ENCODE data around the gene STX11.

The STX11 gene

GRCh38 chr6:144215932-144216667 is 65.8 kb downstream of the STX11 start:
- peak; percentile 84 to 89 for DNase-seq

- no peak for DNase-seq
Measured at GRCh38 chr6:144216668-144217218, 66.4 kb downstream of the STX11 start.

- no peak for DNase-seq
Measured at GRCh38 chr6:144217264-144217663, 66.9 kb downstream of the STX11 start.

- no peak for DNase-seq
Measured at GRCh38 chr6:144217797-144218196, 67.5 kb downstream of the STX11 start.

GRCh38 chr6:144219056-144219685 is 68.9 kb downstream of the STX11 start:
- DNase-seq: no peak

- DNase-seq: no peak
Measured at GRCh38 chr6:144220031-144220790, 69.9 kb downstream of the STX11 start.

GRCh38 chr6:144223686-144224085 is 73.4 kb downstream of the STX11 start:
- no peak for DNase-seq

GRCh38 chr6:144231721-144232120 is 81.4 kb downstream of the STX11 start:
- DNase-seq: no peak

- no peak for DNase-seq
Measured at GRCh38 chr6:144232176-144232831, 82.0 kb downstream of the STX11 start.

- DNase-seq: no peak
Measured at GRCh38 chr6:144232832-144233230, 82.5 kb downstream of the STX11 start.

- no peak for DNase-seq
Measured at GRCh38 chr6:144234399-144234798, 84.1 kb downstream of the STX11 start.

- no peak for DNase-seq
Measured at GRCh38 chr6:144234935-144235334, 84.6 kb downstream of the STX11 start.

All from stimulated activated CD4-positive, alpha-beta T cell treated with anti-CD3 and anti-CD28 coated beads, Interleukin-4, amount 100 ng/mL, for 4 hours (primary cell).